ENCODE measurements around the gene KLHL3. TPM values are rescaled to one million over a fixed set of nuclear protein-coding genes. Genes with fewer than 3 reads are reported as not detected.

The KLHL3 gene
- total RNA-seq, 4 donors from 2014 or later: 22.5 to 35.7 (median 27.5) TPM

GRCh38 chr5:137668637-137669036 is 67.3 kb downstream of the KLHL3 start:
- WGBS, 2 donors: 85 to 89% methylated on average over 5 of the region's 5 CpGs
- Histone ChIP-seq H3K27me3 (no peaks in the 10 kb centered on the region), H3K9me3 (no peaks in the 10 kb centered on the region), H3K27ac (no peak overlapping the region), H3K36me3 (peaks cover 0 to 24% (median 0%) of the 10 kb centered on the region in 3 donors), H3K4me1 (peaks cover 0 to 18% (median 7%) of the 10 kb centered on the region in 4 donors), H3K4me3 (no peak overlapping the region)
- TF ChIP-seq CTCF (IDR thresholded peaks at IDR 0.05) (no peak), EP300 (IDR thresholded peaks at IDR 0.05) (no peak), POLR2A (IDR thresholded peaks at IDR 0.05) (no peak)
- DNase-seq (ENCODE audit: low spot score in 2 of 2): no peak

GRCh38 chr5:137667341-137667740 is 68.5 kb downstream of the KLHL3 start:
- no peaks in the 10 kb centered on the region for H3K27me3 ChIP-seq
- DNase-seq (ENCODE audit: low spot score in 2 of 2): no peak
- H3K9me3 ChIP-seq: no peaks in the 10 kb centered on the region
- H3K4me1 ChIP-seq: peaks cover 0 to 18% (median 7%) of the 10 kb centered on the region in 4 donors
- peak overlapping the region in 2 of 4 donors; percentile 64 to 67 for H3K27ac ChIP-seq
- no peak for TF ChIP-seq CTCF (IDR thresholded peaks at IDR 0.05)
- TF ChIP-seq POLR2A (IDR thresholded peaks at IDR 0.05): no peak
- TF ChIP-seq EP300 (IDR thresholded peaks at IDR 0.05): no peak
- H3K4me3 ChIP-seq: no peak overlapping the region
- peaks cover 0 to 24% (median 0%) of the 10 kb centered on the region in 3 donors for H3K36me3 ChIP-seq

GRCh38 chr5:137666901-137667300 is 69.0 kb downstream of the KLHL3 start:
- no peak for DNase-seq (ENCODE audit: low spot score in 2 of 2)
- Histone ChIP-seq H3K27ac (peak overlapping the region in 2 of 4 donors; percentile 64 to 67), H3K4me3 (no peak overlapping the region), H3K9me3 (no peaks in the 10 kb centered on the region), H3K27me3 (no peaks in the 10 kb centered on the region), H3K4me1 (peaks cover 0 to 18% (median 7%) of the 10 kb centered on the region in 4 donors), H3K36me3 (peaks cover 0 to 21% (median 0%) of the 10 kb centered on the region in 3 donors)
- TF ChIP-seq EP300 (IDR thresholded peaks at IDR 0.05) (no peak), CTCF (IDR thresholded peaks at IDR 0.05) (no peak), POLR2A (IDR thresholded peaks at IDR 0.05) (no peak)
- 50 to 52% methylated on average over 2 of the region's 2 CpGs for WGBS, 2 donors

- no peak for TF ChIP-seq POLR2A (IDR thresholded peaks at IDR 0.05)
- no peak for TF ChIP-seq CTCF (IDR thresholded peaks at IDR 0.05)
- no peak for TF ChIP-seq EP300 (IDR thresholded peaks at IDR 0.05)
- Histone ChIP-seq H3K4me1 (peaks cover 0 to 18% (median 7%) of the 10 kb centered on the region in 4 donors), H3K4me3 (no peak overlapping the region), H3K27ac (peak overlapping the region in 3 of 4 donors; percentile 7 to 67 (median 64)), H3K27me3 (no peaks in the 10 kb centered on the region), H3K36me3 (peaks cover 0 to 17% (median 0%) of the 10 kb centered on the region in 3 donors), H3K9me3 (no peaks in the 10 kb centered on the region)
- no peak for DNase-seq (ENCODE audit: low spot score in 2 of 2)
- 44 to 45% methylated on average over 3 of the region's 3 CpGs for WGBS, 2 donors
Observed at GRCh38 chr5:137666461-137666850, 69.4 kb downstream of the KLHL3 start.

GRCh38 chr5:137665678-137666460 is 70.0 kb downstream of the KLHL3 start:
- H3K36me3 ChIP-seq: peaks cover 0 to 11% (median 0%) of the 10 kb centered on the region in 3 donors
- no peak overlapping the region for H3K4me3 ChIP-seq
- TF ChIP-seq POLR2A (IDR thresholded peaks at IDR 0.05) (no peak), CTCF (IDR thresholded peaks at IDR 0.05) (no peak), EP300 (IDR thresholded peaks at IDR 0.05) (no peak)
- H3K27me3 ChIP-seq: no peaks in the 10 kb centered on the region
- H3K4me1 ChIP-seq: peaks cover 0 to 18% (median 7%) of the 10 kb centered on the region in 4 donors
- H3K27ac ChIP-seq: peak overlapping the region; percentile 7 to 67 (median 52)
- no peak for DNase-seq (ENCODE audit: low spot score in 2 of 2)
- H3K9me3 ChIP-seq: no peaks in the 10 kb centered on the region
- 44 to 55% methylated on average over 3 of the region's 3 CpGs for WGBS, 2 donors
